NCI-H2227 (cell line): ENCODE data around the gene FOXN3.
"Not testable (repeated sequence)": the region's sequence is repeated elsewhere in the genome, so short reads cannot be mapped to it uniquely, and the experiment has no call there.

ENCODE experiments used
- DNase-seq: peaks from one replicate; lab custom pipeline; 2025; ENCODE audit not compliant: unreplicated experiment; lab: John Stamatoyannopoulos, UW

Gene FOXN3

DNA sequence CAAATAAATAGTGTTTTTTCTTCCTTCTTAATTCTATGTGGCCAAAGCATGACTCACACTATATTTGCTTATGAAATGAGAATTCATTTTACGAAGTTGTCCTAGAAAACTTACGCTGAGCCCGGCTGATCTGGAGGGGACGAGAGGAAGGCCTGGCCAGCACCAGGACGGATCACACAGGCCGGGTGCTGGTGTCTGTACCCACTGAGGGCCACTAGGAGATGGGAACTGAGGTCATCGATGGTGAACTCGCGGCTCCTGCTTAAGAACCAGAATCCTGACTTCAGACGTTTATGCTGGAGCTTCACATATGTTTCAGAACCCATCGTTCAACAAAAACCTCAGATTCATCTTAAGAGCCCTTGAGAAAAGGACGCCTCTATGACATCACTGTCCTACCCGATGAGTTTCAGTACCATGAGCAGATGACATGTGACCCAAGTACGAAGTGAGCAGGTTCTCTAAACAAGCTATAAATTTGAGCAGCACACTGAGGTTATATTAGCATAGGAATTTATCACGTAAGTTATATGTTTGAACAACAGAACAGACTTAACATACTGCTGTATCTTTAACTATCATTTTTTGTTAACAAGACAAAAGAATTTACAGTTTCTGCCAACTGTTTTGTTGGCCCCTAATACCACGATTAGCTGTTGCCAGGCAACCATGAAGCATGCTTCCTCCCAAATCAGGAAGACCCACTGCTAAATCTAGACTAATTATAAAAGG, 111.9 kb downstream of the FOXN3 start:
- DNase-seq, result no peak

DNA sequence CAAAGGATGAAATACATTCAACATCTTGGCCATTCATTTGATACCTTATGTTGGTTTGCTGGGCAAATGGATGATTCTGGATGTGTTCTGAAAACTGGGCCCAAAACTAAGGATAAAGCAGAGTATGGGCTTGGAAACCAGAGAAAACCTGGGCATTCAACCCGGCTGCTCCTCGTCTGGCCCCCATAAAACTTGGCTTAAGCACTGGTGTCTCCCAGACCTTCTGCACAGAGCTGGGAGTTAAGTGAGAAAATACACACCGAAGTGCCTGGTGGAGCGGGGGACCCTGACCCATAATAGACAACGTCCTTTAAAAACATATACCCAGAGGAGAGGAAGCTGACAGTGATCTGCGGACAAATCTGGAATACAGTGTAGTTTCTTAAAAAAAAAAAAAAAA, 112.5 kb downstream of the FOXN3 start:
- no peak for DNase-seq

DNA sequence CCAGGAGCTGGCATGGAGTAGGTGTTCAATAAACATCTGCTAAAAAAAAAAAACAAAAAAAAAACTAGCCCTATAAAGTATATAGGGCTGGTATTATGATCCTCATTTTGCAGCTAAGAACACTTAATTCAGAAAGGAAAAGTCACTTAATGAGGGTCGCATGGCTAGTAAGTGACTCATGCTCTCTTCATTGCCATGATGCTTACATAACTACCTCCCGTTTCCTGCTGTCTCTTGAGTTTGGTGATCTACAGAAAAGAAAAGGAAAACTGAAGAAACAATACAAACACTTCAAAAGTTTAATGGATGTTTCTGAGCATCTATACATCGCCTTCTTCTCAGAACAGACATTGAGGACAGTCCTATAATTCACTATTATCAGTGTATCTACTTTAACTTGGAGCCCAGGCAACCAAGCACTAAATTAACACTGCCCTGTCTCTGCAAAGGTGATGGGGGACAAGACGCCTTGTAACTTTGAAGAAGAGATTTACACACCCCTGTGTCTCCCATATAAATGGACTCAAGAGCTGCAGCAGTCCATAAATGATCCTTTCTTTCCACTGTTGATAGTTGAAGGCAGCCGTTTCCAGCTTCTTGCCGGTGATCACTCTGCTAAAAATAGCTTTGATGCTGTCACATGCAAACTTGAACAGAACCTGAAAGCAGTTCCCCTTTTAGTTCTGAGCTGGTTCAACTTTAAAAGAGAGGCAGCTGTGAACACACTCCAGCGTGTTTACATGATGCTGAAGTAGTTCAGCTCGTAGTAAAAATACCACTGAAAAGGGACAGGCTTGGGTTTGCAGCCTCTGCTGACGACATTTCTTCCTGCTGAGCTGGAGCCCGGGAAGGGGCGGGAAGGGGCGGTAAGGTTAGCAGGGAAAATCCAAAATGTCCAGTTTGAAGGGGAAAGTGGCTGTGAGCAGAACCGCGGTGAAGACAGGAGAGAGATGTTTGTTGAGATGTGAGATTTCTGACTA, 113.3 kb downstream of the FOXN3 start:
- peak; percentile 64 for DNase-seq

DNA sequence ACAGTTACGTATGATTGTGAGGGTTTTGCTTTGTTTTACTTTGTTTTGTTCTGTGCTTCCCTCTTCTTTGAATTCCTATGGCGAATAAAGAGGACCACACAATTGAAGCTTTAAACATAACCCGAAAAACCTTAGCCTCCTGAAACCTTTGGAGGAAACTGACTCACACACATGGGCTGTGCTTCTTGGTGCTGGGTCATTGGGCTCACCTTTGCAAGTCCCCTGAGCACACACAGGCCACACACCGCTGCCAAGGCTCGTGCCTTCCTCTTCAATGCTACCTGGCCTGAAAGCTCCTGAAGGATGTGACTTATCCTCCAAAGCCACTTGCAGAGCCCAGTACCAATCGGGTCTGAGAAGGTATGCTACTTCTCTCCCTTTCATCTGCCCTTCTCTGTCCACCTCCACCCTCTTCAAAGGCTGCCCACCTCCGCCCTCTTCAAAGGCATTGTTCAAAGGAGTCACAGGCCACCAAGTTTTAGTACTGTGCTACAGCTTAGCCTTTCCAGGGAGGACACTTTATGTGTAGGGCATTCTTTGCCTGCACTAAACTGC, 114.6 kb downstream of the FOXN3 start:
- DNase-seq, result no peak

DNA sequence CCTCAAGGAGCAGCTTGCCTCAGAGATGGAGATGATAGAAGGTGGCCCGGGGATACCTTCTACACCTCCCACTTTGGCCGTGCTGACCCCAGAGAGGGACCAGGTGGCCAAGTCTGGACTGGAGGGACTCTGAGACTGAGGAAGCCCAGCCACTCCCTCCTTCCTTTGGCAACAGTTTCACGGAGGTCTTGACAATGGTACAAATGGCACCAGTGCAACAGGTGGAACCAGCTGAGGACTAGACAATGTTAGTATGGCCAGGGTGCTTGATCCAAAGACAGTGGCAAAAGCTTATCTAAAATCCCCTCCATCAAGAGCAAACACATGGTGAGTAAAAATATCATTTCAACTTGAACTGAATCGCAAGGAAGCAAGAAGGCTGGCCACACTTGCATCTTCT, 117.4 kb downstream of the FOXN3 start:
- no peak for DNase-seq

DNA sequence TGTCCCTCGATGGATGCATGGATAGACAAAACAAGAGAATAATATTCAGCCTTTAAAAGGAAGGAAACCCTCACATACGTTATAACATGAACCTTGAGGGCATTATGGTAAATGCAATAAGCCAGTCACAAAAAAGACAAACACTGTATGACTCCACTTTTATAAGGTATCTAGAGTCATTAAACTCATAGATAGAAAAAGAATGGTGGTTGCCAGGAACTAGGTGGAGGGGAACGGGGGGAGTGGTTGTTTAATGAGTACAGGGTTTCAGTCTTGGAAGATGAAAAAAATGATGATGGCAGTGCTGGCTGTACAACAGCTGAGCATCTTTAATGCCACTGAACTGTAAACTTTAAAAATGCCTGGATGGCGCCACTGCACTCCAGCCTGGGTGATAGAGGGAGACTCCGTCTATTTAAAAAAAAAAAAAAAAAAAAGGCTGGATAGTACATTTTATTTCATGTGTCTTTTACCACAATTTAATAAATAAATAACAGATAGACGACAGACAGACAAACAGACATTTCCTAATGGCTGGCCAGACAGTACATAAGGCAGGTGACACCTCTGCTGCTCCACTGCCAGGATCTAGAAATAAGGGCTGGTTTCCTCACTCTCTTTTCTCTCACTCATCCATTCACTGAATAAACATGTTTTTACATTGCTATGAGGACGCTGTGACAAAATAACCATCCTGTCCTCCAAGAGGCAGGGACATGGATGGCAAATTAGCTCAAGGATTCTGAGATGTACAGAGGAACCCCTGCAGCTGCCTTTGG, 118.8 kb downstream of the FOXN3 start:
- no peak for DNase-seq

DNA sequence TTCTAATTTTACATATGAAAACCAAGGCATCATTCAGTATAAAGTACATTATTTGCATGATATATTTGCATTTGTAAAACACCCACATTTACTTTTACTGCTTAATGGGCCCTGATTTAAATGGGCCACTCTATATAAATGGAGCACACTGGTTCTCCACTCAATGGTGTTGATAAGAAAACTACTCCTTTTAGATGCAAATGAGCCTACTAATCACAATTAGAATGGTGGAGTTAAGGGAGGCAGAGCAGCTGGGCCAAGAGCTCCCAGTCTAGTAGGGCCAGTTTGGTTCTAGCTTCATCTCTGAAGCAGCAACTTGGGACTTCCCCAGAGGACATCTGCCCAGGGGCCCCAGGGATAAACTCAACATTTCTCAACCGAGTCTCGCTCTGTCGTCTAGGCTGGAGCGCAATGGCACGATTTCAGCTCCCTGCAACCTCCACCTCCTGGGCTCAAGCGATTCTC, 120.7 kb downstream of the FOXN3 start:
- no peak for DNase-seq

DNA sequence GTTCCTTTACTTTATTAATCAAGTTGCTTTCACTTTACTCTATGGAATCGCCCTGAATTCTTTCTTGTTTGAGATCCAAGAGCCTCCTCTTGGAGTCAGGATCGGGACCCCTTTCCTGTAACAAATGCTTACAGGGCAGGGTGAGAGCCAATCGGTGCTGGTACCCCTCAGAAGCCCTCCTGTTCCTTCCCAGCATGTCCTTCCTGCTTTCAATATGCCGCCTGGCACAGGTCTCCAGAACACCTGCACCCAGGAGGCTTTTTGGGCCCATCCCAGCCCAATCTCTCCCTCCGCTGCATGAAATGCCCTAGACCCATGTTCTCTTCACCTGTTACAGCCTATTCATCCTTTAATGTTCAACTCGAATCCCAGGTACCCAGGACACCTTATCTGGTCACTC, 122.2 kb downstream of the FOXN3 start:
- no peak for DNase-seq

DNA sequence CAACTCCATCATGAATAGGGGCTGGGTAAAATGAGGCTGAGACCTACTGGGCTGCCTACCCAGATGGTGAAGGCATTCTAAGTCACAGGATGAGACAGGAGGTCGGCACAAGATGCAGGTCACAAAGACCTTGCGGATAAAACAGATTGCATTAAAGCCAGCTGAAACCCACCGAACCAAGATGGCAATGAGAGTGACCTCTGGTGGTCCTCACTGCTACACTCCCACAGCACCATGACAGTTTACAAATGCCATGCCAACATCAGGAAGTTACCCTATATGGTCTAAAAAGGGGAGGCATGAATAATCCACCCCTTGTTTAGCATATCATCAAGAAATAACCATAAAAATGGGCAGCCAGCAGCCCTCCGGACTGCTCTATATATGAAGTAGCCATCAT, 122.6 kb downstream of the FOXN3 start:
- not testable (repeated sequence) for DNase-seq

DNA sequence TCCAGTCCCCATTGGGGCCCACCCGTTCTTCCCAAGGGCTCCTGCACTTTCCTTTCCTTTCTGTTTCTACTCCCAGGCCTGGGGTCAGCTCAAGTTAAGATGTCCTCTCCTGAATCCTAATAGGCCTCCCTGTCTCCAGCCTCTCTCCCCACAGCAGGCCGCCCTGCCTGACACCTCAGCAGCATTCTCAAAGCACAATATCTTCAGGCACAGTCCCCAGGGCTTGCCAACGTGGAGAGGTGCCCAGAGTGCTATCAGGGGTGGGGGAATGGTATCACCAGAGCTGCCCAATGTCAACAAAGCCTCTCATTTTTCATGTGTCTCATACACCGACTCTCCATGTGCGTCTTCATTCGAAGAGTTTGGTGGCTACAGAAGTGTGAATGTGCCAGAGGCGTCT, 123.0 kb downstream of the FOXN3 start:
- DNase-seq, result no peak

DNA sequence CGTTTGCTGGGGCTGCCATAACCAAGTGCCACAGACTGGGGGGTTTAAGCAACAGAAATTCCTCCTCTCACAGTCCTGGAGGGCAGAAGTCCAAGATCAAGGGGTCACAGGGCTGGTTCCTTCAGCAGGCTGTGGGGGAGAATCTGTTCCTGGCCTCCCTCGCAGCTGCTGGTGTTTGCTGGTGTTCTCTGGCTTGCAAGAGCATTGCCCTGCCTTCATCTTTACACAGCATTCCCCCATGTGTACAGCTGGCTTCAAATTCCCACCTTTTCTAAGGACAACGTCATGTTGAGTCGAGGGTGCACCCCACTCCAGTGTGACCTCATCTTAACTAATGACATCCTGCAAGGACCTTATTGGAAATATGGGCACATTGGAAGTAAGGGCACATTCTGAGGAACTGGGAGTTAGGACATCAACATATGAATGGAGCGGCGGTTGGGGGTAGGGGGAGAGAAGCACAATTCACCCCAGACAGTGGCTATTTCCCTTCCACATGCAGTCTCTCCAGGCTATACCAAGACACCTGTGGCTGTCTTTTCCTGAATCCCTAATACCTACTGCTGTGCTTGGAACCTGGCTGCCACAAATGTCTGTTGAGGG, 123.6 kb downstream of the FOXN3 start:
- DNase-seq, result no peak

DNA sequence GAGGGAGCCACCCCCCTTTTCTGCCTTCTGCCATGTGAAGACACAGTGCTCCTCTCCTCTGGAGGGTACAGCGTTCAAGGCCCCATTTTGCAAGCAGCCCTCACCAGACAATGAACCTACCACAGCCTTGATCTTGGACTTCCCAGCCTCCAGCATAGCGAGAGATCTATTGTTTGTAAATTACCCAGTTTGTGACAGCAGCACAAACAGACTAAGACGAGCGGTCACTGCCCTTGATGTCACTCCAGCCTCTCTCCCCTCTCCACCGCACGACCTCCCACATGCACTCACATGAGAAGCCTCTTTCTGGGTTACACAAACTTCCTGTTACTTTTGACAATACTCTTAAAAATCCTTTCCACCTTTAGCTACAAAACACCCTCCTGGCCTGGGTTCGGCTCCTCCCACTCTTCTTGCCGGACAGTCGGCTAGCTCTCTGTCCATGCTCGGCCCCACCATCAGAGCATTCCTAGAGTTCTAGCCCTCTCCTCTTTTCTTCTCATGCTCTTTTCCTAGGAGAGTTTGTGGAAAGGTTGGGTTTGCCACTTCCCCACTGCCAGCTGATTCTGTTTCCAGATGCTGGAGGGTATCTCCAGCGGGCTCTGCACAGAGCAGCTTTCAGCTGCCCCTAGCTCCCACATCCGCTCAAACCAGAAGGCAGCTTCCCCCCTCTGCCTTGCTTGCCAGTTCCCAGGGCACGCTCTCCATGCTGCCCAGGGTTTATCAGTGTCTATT, 124.3 kb downstream of the FOXN3 start:
- no peak for DNase-seq

DNA sequence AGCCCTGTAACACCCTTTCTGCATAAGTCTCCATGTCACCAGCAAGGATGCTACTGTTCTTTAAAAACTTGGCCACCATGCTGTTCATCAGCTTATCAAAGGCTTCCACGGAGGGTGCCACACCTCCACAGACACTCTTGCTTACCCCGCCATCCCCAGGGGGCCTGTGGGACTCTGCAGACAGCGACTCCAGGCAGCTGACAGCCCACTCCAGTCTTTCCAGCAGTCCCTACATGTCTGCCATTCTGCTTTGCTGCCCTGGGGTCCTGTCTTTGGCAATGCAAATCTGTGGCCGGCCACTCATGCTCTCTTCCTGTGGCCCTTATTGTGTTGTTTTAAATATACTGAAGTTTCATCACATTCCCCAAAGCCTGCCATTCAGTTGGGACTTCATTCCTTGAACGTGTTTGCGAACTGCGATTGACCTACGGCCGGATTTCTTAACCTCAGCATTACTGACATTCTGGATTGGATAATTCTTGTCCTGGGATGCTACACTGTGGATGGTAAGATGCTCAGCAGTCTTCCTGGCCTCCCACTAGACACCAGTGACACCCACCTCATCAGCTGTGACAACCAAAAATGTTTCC, 125.6 kb downstream of the FOXN3 start:
- no peak for DNase-seq

DNA sequence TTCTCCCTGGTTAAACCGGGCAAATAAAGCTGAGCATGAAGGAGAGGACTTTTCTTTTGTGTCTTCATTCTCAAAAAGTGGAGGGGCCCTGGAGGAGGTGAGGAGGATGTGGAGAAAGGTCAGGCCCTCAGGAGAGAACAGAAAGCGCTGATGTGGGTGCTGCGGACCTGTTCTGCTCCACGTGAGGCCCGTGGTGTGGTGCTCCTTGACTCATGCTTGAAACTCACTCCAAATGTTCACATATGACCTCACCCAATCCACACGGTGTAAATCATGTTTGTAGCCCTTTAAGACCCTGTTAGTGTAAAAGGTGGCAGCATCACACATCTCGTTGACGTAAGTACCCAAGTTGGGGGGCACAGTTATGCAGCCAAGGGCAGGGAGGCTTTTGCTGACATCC, 126.2 kb downstream of the FOXN3 start:
- no peak for DNase-seq

DNA sequence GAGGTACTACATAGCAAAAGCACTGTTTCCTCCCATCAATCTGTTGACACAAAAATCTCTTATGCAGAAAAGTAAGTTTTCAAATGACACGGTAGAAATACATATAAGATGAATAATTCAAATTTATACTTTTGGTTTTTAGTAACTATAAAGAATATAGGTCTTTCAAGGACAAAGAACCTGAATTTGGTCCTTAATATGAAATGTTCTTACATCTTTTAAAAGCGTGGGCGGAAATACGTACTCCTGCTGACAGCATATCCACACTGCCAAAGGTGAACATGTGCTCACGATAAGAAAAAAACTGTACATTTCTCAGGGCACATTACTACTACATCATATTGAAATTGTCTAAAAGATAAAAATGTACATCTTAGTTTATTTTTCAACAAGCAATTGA, 127.6 kb downstream of the FOXN3 start:
- no peak for DNase-seq

DNA sequence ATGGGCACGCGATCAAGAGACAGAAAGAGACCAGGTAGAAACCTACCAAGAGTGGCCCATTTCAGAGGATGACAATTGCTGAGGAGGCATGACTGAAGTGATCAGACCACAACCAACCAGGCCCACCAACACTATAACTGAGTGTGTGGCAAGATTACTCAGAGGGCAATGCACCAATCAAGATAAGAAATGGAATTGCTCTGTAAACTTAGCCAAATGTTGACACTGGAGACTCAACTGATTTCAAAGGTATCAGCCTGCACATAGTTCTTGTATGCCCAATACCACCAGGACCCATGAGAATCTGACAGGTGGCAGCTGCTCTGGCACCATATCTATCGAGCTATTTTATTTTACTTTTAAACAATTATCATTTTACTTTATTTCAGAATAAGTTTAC, 128.9 kb downstream of the FOXN3 start:
- no peak for DNase-seq

DNA sequence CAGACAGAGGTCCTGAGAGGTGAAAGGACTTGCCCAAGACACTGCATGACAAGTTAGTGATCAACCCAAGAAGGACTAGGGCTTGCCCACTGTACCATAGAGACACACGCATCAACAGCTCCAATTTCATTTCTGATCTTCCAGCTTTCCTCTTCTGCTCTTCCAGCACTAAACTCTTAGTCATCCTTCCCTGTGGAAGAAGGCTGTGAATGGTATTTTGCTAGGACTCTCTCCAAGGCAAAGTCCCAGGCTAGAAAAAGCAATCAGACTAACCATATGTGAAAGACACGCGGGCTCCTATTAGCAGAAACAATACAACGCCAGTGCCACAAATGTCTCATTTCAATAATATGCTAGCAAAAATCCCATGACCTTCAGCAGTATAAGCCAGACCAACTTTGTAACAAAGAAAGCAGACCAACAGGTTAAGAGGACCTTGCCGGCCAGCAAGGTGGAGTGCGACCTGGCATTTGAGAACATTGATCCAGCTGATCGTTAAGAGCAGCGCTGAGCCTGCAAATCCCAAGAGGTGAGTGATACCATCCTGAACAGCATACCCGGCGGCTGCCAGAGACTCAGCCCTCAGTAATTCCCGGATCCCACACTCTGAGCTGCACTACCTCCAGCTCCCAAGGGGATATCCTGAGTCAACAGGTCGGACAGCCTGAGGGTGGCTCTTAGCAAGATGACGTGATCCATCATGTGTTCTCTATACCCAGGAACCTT, 132.5 kb downstream of the FOXN3 start:
- DNase-seq, result no peak

DNA sequence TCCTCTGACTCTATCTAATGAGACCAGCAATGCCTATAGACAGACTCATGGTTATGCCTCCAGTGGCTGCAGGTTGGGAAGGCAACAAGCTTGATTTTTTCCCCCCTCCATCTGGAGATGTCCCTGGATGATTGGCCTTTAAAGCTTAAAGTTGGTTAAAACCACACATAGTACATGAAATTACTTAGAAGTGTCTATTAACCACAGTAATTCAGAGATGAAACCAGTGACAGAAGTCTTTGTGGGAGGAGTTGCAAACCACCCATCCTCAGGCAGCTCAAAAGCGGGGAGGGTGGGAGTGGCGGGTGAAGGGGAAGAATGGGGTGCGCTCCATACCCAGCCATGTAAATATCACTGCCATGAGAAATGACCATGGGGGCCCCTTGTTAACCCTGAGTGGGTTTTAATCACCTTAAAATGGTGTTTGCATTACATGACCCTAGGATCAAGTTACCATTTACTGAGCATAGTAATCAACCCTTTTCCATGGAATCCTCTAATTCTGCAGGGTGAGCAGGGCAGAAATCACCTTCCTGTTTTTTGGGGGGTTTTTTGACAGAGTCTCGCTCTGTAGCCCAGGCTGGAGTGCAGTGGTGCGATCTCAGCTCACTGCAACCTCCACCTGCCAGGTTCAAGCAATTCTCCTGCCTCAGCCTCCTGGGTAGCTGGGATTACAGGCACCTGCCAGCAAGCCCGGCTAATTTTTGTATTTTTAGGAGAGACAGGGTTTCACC, 133.5 kb downstream of the FOXN3 start:
- DNase-seq, result no peak
